ENCODE data around the gene NKX3-2.

The NKX3-2 gene

DNA sequence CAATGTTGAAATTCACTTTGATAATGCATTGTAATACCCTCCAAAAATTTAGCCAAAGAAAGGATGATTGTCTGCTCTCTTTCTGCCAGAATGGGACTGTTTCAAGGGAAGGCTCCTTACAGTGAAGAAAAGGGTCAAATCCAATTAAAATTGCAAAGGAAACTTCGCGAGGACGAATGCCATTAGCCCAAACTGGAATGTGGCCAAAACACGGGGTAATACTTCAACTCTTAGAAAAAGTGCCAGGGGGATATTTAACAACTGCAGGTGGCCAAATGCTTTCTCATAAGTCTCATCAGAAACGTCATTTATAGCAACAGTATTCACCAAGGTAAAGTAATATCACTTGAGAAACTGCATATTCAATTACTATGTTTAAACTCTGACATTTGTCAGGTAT is 29.0 kb downstream of the NKX3-2 start:
- H3K36me3 ChIP-seq (ENCODE audit: control insufficient read depth, insufficient read depth, low read length): no peaks in the 10 kb centered on the region
- H3K9ac ChIP-seq (ENCODE audit: low read depth, low read length): no peak overlapping the region
- peaks cover 4% of the 10 kb centered on the region for H3K4me1 ChIP-seq (ENCODE audit: control insufficient read depth, insufficient read depth, low read length)
- H3K4me3 ChIP-seq (ENCODE audit: low read depth, low read length): no peak overlapping the region
- peaks cover 18% of the 10 kb centered on the region for H3K27me3 ChIP-seq (ENCODE audit: control insufficient read depth, insufficient read depth, low read length)
- H3K9me3 ChIP-seq (ENCODE audit: control insufficient read depth, insufficient read depth, low read length): no peaks in the 10 kb centered on the region

- no peak overlapping the region for H3K9ac ChIP-seq (ENCODE audit: low read depth, low read length)
- H3K27me3 ChIP-seq (ENCODE audit: control insufficient read depth, insufficient read depth, low read length): peaks cover 12% of the 10 kb centered on the region
- H3K9me3 ChIP-seq (ENCODE audit: control insufficient read depth, insufficient read depth, low read length): no peaks in the 10 kb centered on the region
- no peaks in the 10 kb centered on the region for H3K36me3 ChIP-seq (ENCODE audit: control insufficient read depth, insufficient read depth, low read length)
- peaks cover 4% of the 10 kb centered on the region for H3K4me1 ChIP-seq (ENCODE audit: control insufficient read depth, insufficient read depth, low read length)
- no peak overlapping the region for H3K4me3 ChIP-seq (ENCODE audit: low read depth, low read length)
Measured at GRCh38 chr4:13514722-13515121, 29.6 kb downstream of the NKX3-2 start.

- no peaks in the 10 kb centered on the region for H3K36me3 ChIP-seq (ENCODE audit: control insufficient read depth, insufficient read depth, low read length)
Measured at GRCh38 chr4:13511101-13511500, 33.2 kb downstream of the NKX3-2 start.

GRCh38 chr4:13509442-13509841 is 34.9 kb downstream of the NKX3-2 start:
- H3K4me1 ChIP-seq (ENCODE audit: control insufficient read depth, insufficient read depth, low read length): peaks cover 4% of the 10 kb centered on the region
- no peaks in the 10 kb centered on the region for H3K36me3 ChIP-seq (ENCODE audit: control insufficient read depth, insufficient read depth, low read length)
- H3K4me3 ChIP-seq (ENCODE audit: low read depth, low read length): no peak overlapping the region
- no peak overlapping the region for H3K9ac ChIP-seq (ENCODE audit: low read depth, low read length)
- H3K27me3 ChIP-seq (ENCODE audit: control insufficient read depth, insufficient read depth, low read length): no peaks in the 10 kb centered on the region
- H3K9me3 ChIP-seq (ENCODE audit: control insufficient read depth, insufficient read depth, low read length): no peaks in the 10 kb centered on the region

More at GRCh38 chr4:13511101-13511500, 33.2 kb downstream of the NKX3-2 start:
- Histone ChIP-seq H3K4me1 (ENCODE audit: control insufficient read depth, insufficient read depth, low read length) (peaks cover 4% of the 10 kb centered on the region), H3K9ac (ENCODE audit: low read depth, low read length) (no peak overlapping the region), H3K4me3 (ENCODE audit: low read depth, low read length) (no peak overlapping the region), H3K9me3 (ENCODE audit: control insufficient read depth, insufficient read depth, low read length) (no peaks in the 10 kb centered on the region), H3K27me3 (ENCODE audit: control insufficient read depth, insufficient read depth, low read length) (no peaks in the 10 kb centered on the region)

- Histone ChIP-seq H3K9me3 (ENCODE audit: control insufficient read depth, insufficient read depth, low read length) (no peaks in the 10 kb centered on the region), H3K36me3 (ENCODE audit: control insufficient read depth, insufficient read depth, low read length) (no peaks in the 10 kb centered on the region), H3K9ac (ENCODE audit: low read depth, low read length) (no peak overlapping the region), H3K27me3 (ENCODE audit: control insufficient read depth, insufficient read depth, low read length) (no peaks in the 10 kb centered on the region), H3K4me3 (ENCODE audit: low read depth, low read length) (no peak overlapping the region), H3K4me1 (ENCODE audit: control insufficient read depth, insufficient read depth, low read length) (no peaks in the 10 kb centered on the region)
Measured at GRCh38 chr4:13504374-13504773, 39.9 kb downstream of the NKX3-2 start.

- no peaks in the 10 kb centered on the region for H3K36me3 ChIP-seq (ENCODE audit: control insufficient read depth, insufficient read depth, low read length)
- H3K4me3 ChIP-seq (ENCODE audit: low read depth, low read length): no peak overlapping the region
- H3K9ac ChIP-seq (ENCODE audit: low read depth, low read length): no peak overlapping the region
- H3K9me3 ChIP-seq (ENCODE audit: control insufficient read depth, insufficient read depth, low read length): no peaks in the 10 kb centered on the region
- H3K4me1 ChIP-seq (ENCODE audit: control insufficient read depth, insufficient read depth, low read length): no peaks in the 10 kb centered on the region
- no peaks in the 10 kb centered on the region for H3K27me3 ChIP-seq (ENCODE audit: control insufficient read depth, insufficient read depth, low read length)
Measured at GRCh38 chr4:13498469-13498868, 45.8 kb downstream of the NKX3-2 start.

DNA sequence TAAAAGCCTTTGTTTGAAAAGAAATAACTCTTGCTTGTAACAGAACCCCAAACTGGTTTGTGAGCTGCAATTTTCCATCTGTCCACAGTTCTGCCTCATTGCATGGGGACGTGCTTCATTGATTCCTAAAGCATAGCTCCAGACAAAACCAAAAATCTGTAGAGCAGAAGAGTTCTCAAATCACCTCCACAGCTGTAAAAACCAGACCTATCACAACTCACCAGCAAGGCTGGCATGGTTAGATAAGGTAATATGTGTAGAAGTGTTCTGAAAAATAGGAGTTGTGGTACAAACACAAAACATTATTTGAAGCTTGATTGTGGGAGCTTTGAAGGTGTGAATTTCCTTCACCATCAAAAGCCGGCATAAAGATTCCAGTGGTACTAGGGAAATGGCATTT is 47.7 kb downstream of the NKX3-2 start:
- no peaks in the 10 kb centered on the region for H3K4me1 ChIP-seq (ENCODE audit: control insufficient read depth, insufficient read depth, low read length)
- no peak overlapping the region for H3K9ac ChIP-seq (ENCODE audit: low read depth, low read length)
- no peak overlapping the region for H3K4me3 ChIP-seq (ENCODE audit: low read depth, low read length)
- H3K36me3 ChIP-seq (ENCODE audit: control insufficient read depth, insufficient read depth, low read length): no peaks in the 10 kb centered on the region
- H3K9me3 ChIP-seq (ENCODE audit: control insufficient read depth, insufficient read depth, low read length): no peaks in the 10 kb centered on the region
- no peaks in the 10 kb centered on the region for H3K27me3 ChIP-seq (ENCODE audit: control insufficient read depth, insufficient read depth, low read length)

GRCh38 chr4:13495753-13496152 is 48.6 kb downstream of the NKX3-2 start:
- Histone ChIP-seq H3K4me3 (ENCODE audit: low read depth, low read length) (no peak overlapping the region), H3K27me3 (ENCODE audit: control insufficient read depth, insufficient read depth, low read length) (no peaks in the 10 kb centered on the region), H3K4me1 (ENCODE audit: control insufficient read depth, insufficient read depth, low read length) (no peaks in the 10 kb centered on the region), H3K9ac (ENCODE audit: low read depth, low read length) (no peak overlapping the region), H3K36me3 (ENCODE audit: control insufficient read depth, insufficient read depth, low read length) (no peaks in the 10 kb centered on the region), H3K9me3 (ENCODE audit: control insufficient read depth, insufficient read depth, low read length) (no peaks in the 10 kb centered on the region)

GRCh38 chr4:13493793-13494192 is 50.5 kb downstream of the NKX3-2 start:
- Histone ChIP-seq H3K4me3 (ENCODE audit: low read depth, low read length) (no peak overlapping the region), H3K36me3 (ENCODE audit: control insufficient read depth, insufficient read depth, low read length) (no peaks in the 10 kb centered on the region), H3K9ac (ENCODE audit: low read depth, low read length) (no peak overlapping the region), H3K27me3 (ENCODE audit: control insufficient read depth, insufficient read depth, low read length) (no peaks in the 10 kb centered on the region), H3K4me1 (ENCODE audit: control insufficient read depth, insufficient read depth, low read length) (no peaks in the 10 kb centered on the region), H3K9me3 (ENCODE audit: control insufficient read depth, insufficient read depth, low read length) (no peaks in the 10 kb centered on the region)

- Histone ChIP-seq H3K4me1 (ENCODE audit: control insufficient read depth, insufficient read depth, low read length) (no peaks in the 10 kb centered on the region), H3K4me3 (ENCODE audit: low read depth, low read length) (no peak overlapping the region), H3K9me3 (ENCODE audit: control insufficient read depth, insufficient read depth, low read length) (no peaks in the 10 kb centered on the region), H3K9ac (ENCODE audit: low read depth, low read length) (no peak overlapping the region), H3K36me3 (ENCODE audit: control insufficient read depth, insufficient read depth, low read length) (no peaks in the 10 kb centered on the region), H3K27me3 (ENCODE audit: control insufficient read depth, insufficient read depth, low read length) (no peaks in the 10 kb centered on the region)
Measured at GRCh38 chr4:13492747-13493146, 51.6 kb downstream of the NKX3-2 start.
